ENCODE data around the gene NOTCH1.
A peak's percentile ranks its signal among the peaks of the same experiment; 100 is the strongest.
"Not testable (repeated sequence)": the region's sequence is repeated elsewhere in the genome, so short reads cannot be mapped to it uniquely, and the experiment has no call there.

The NOTCH1 gene

GRCh38 chr9:136563646-136564325, 17.9 kb upstream of the NOTCH1 start:
- DNase-seq, result no peak

GRCh38 chr9:136562746-136563495, 17.1 kb upstream of the NOTCH1 start:
- DNase-seq, result no peak

- DNase-seq, result no peak
Measured at GRCh38 chr9:136561779-136562178, 15.9 kb upstream of the NOTCH1 start.

DNA sequence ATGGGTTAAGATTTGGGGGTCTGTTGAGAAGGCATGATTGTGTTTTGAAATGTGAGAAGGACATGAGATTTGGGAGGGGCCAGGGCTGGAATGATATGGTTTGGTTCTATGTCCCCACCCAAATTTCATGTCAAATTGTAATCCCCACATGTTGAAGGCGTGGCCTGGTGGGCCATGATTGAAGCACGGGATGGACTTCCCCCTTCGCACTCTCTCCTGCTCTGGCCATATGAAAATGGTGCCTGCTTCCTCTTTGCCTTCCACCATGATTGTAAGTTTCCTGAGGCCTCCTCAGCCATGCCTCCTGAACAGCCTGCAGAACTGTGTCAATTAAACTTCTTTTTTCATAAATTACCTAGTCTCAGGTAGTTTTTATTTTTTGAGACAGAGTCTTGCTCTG, 14.7 kb upstream of the NOTCH1 start:
- DNase-seq, result no peak

DNA sequence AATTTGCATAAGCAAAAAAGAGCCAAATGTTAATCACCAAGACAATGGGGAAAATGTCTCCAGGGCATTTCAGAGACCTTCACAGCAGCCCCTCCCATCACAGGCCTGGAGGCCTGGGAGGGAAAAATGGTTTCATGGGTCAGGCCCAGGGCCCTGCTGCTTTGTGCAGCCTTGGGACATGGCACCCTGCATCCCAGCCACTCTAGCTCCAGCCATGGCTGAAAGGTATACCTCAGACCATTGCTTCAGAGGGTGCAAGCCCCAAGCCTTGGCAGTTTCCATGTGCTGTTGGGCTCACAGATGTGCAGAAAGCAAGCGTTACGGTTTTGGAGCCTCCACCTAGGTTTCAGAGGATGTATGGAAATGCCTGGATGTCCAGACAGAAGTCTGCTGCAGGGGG, 13.5 kb upstream of the NOTCH1 start:
- DNase-seq, result not testable (repeated sequence)

DNA sequence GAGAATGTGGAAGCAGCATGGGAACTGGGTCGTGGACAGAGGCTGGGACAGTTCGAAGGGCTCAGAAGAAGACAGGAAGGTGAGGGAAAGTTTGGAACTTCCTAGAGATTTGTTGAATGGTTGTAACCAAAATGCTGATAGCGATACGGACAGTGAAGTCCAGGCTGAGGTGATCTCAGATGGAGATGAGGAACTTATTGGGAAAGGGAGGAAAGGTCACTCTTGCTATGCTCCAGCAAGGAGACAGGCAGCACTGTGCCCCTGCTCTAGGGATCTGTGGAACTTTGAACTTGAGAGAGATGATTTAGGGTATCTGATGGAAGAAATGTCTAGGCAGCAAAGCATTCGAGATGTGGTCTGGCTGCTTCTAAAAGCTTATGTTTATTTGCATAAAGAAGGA, 13.0 kb upstream of the NOTCH1 start:
- not testable (repeated sequence) for DNase-seq

GRCh38 chr9:136558373-136558772, 12.5 kb upstream of the NOTCH1 start:
- no peak for DNase-seq

DNA sequence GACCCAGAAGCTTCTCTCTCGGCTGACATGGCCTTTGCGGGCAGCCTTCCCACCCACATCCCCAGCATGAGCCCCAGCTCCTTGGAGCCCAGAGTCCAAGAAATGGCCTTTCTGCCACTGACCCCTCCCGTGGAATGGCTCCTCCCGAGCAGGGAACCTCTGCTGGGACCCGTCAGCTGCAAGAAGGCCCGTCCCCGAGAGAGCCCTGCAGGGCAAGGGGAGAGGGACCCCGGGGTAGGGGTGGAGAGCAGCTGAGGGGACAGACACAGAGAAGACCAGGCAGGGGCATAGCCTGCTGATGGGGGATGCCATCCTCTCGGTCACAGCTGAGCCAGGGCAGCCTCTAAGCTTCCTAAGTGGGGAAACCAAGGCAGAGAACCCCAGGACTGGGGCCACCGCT, 11.2 kb upstream of the NOTCH1 start:
- DNase-seq, result no peak

DNA sequence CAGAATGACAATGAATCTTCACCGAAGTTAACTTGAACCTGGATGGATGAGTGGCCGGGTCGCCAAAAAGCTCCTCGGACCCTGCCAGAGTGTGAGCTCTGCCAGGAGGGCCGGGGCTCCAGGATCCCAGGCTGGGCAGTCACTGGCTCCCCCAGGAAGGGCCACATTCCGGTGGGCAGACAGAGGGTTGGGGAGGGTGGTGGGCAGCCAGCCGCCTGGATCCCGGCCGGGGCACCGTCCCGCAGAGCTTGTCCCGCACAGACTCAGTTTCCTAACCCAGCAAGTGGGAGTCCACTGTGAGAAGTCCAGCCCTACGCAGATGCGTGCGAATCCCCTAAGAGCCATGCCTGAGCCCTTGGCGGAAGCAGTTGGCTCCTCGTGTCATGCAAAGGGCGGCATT, 10.3 kb upstream of the NOTCH1 start:
- no peak for DNase-seq

DNA sequence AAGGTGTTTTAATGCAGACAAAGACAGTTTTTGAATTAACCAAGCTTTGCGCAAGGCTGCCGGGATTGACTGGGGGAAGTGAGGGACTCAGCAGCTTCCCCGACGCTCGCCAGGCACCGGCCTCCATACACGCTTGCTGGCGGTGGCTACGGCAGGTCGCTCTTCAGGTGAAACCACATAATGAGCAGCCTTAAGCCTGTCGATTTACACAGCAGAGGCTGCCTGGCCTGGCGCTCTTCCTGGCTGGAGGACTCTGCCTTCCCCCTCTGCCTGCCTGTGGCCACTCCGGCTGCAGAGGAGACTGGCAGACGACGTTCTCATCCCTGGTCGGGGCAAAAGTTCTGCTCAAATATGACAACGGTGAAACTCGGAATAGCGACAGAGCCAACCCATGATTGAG, 9.0 kb upstream of the NOTCH1 start:
- no peak for DNase-seq

GRCh38 chr9:136553581-136553980, 7.7 kb upstream of the NOTCH1 start:
- no peak for DNase-seq

DNA sequence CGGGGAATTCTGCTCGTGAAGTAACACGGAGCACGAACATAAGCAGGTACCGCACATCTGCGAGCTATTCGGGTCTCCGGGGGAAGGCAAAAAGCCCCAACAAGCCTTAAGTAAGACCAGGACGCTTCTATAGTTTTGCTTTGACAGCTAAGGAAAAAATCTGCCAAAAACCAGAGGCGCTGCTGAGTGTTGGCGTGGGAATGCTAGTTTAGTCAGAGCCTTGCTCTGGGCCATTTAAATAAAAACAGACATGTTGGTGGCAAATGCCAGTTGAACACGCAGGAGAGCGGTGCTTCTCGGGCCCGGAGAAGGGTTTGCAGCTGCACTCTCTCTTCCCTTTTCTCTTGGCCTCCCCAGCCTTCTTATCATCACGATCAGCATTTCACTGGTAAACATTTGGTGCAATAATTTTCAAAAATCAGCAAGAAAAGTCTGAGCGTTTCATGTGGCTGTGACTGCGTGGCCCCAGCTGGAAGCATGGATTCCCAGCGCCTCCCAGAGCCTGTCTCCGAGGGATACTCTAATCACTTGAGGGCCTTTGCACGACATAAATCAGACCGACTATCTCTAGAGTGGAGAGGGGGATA, 6.4 kb upstream of the NOTCH1 start:
- no peak for DNase-seq

- DNase-seq, result no peak
Measured at GRCh38 chr9:136551401-136552116, 5.7 kb upstream of the NOTCH1 start.

GRCh38 chr9:136550439-136551289, 4.8 kb upstream of the NOTCH1 start:
- peak; percentile 65 for DNase-seq

GRCh38 chr9:136549010-136549980, 3.4 kb upstream of the NOTCH1 start:
- no peak for DNase-seq

DNA sequence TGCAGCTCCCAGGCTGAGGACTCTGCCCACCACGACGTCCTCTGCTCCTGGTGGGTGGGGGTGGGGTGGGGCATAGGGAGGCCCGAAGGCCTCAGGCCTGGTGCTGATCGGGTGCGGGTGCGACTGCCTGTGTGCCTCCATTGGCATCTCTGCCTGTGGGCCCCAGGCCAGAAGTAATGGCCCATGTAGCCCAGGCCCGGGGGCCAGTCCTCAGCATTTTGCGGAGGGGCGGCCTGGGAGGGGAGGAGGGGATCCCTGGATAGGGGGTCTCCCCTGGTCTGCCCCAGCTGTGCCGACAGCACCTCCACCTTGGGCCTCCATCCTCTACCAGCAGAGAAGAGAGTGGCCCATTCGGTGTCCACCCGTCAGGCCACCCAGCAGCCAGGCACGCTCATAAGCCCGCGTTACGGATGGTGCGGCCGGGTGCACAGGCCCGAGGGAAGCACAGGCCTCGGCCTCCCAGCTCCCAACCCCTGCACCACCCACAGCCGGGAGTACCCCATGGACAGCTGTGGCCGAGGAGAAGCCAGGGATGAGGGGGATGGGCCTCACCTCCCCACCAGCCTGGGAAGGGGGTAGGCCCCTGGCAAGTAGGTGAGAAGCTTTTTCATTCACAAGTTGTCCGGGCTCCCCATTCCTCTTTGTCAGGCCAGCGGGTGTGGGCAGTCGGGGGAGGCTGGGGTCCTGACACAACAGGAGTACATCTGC, 1.8 kb upstream of the NOTCH1 start:
- no peak for DNase-seq

DNA sequence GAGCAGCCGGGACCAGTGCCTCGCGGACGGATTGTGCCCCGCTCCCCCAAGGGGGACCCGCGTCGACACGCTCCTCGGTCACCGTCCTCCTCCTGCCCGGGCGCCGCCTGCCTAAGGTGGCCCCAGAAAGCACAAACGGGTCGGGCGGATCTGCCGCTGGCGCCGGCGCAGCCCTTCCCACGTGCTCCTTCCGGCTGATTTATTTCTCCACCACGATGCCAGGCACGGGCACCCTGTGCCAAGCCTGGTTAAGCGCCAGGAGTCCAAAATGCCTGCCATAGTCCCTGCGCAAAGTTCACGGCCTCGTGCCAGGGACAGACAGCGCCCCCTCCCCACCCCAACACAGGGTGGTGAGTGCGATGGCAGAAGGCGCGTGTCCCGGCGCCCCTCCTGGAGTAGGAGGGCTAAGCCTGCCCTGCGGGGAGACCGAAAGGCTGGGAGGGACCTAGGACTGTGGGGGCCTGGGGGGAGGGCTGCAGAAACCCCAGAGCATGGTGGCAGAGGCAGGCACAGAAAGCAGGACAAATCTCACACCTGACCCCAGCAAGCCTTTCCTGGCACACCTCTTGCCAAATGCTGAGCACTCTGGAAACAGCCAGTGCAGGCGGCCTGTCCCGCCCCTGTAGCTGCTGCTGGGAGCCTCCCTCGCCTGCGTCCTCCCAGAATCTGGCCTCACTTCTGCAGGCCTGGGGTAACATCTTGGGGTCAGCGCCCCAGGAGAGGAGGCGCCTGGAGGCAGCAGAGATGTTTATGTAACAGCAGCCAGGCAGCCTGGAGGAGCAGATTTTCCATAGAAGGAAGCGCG, 1.1 kb upstream of the NOTCH1 start:
- DNase-seq, result peak; percentile 73

GRCh38 chr9:136545692-136545964, 220 bp downstream of the NOTCH1 start:
- DNase-seq, result no peak

DNA sequence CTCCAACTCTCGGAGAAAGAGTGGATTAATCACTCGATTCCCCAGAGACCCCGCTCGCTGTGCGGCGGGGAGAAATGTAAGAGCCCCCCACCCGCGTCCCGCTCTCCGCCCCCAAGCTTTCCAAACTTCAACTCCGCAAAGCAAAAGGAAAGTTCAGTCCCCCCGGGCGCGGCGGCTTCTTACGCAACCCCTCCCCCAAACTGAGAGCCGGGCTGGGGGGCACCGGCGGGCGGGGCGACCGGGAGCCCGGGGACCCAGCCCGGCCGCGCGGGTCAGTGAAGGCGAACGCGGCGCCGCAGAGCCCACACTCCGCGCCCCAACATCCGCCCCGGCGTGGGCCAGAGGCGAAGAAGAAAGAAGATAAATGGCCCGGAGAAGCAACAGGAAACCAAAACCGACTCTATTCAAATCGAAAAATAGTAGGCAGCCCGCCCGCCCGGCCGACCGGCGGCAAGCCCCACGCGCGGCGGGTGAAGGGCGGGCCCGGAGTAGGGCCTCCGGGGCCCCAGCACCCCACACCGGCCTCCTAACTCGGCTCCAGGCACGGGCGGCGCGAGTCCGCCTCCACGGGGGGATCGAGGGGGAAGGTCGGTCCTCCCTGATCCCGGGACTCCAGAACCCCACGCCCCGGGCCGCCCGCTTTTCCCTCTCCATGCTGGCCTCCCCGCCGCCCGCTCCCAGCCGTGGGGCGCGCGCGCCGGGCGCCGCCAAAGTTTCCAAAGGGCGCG, 720 bp downstream of the NOTCH1 start:
- no peak for DNase-seq
